Cardiac muscle cell (in vitro differentiated cells and primary cell): Measurements from ENCODE around the gene RAB28. TPM values are rescaled to one million over a fixed set of nuclear protein-coding genes. Genes with fewer than 3 reads are reported as not detected.

Source experiments
- DNase-seq, 2 donors: peaks; one replicate each; pipeline versions ENCODE4 v3.0.0 to v3.0.0-alpha.2; 2010 to 2017; ENCODE audit warnings: low read depth in 1 of 2, low spot score in 1 of 2
- H3K27ac ChIP-seq: fragments of 200-600 bp; sonication (generic); 2 replicates; pipeline ENCODE4 v1.5.1; 2016
- H3K27me3 ChIP-seq: fragments of 200-600 bp; sonication (generic); 2 replicates; pipeline ENCODE4 v1.6.0; 2016; ENCODE audit warnings: control low read depth
- H3K36me3 ChIP-seq: fragments of 200-600 bp; sonication (generic); 2 replicates; pipeline ENCODE4 v1.5.1; 2016; ENCODE audit warnings: control low read depth
- H3K4me1 ChIP-seq: fragments of 200-600 bp; sonication (generic); 2 replicates; pipeline ENCODE4 v1.8.1; 2017; ENCODE audit warnings: low read depth, mild to moderate bottlenecking, mixed run types
- H3K4me3 ChIP-seq: fragments of 200-600 bp; sonication (generic); 2 replicates; pipeline ENCODE4 v1.5.1; 2016; ENCODE audit warnings: mild to moderate bottlenecking
- H3K9me3 ChIP-seq: fragments of 200-600 bp; sonication (generic); 2 replicates; pipeline ENCODE4 v1.5.1; 2017; ENCODE audit warnings: low read depth, mild to moderate bottlenecking, control low read depth
- polyA plus RNA-seq: library from polyadenylated mRNA; unstranded; fragments of >200 nt; fragmentation: Nextera tagmentation; extraction: Ambion mirVana; gene quantifications from 2 replicates; pipeline ENCODE4 v1.2.1, GENCODE V29; 2016
- total RNA-seq: library from RNA; depleted of rRNA; stranded (reverse); fragments of >200 nt; gene quantifications from 2 replicates; pipeline ENCODE4 v1.2.3, GENCODE V29; 2016
- TF ChIP-seq, protein P1 (sequence below): IDR thresholded peaks from 2 replicates; pipeline ENCODE4 v1.5.1; 2012; ENCODE audit warnings: low read depth, mild to moderate bottlenecking, low read length

Gene RAB28
- total and polyA plus RNA-seq, 2 experiments from 2014 or later, result 20.3 to 33.0 TPM

- Histone ChIP-seq H3K36me3 (no peaks in the 10 kb centered on the region), H3K27me3 (no peaks in the 10 kb centered on the region), H3K4me3 (no peak overlapping the region), H3K27ac (no peak overlapping the region), H3K4me1 (peaks cover 11% of the 10 kb centered on the region), H3K9me3 (no peaks in the 10 kb centered on the region)
- TF ChIP-seq, protein P1, sequence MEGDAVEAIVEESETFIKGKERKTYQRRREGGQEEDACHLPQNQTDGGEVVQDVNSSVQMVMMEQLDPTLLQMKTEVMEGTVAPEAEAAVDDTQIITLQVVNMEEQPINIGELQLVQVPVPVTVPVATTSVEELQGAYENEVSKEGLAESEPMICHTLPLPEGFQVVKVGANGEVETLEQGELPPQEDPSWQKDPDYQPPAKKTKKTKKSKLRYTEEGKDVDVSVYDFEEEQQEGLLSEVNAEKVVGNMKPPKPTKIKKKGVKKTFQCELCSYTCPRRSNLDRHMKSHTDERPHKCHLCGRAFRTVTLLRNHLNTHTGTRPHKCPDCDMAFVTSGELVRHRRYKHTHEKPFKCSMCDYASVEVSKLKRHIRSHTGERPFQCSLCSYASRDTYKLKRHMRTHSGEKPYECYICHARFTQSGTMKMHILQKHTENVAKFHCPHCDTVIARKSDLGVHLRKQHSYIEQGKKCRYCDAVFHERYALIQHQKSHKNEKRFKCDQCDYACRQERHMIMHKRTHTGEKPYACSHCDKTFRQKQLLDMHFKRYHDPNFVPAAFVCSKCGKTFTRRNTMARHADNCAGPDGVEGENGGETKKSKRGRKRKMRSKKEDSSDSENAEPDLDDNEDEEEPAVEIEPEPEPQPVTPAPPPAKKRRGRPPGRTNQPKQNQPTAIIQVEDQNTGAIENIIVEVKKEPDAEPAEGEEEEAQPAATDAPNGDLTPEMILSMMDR, result no peak
- no peak for DNase-seq
These were observed 156.1 kb downstream of the RAB28 start for GRCh38 chr4:13327991-13328390.

DNA sequence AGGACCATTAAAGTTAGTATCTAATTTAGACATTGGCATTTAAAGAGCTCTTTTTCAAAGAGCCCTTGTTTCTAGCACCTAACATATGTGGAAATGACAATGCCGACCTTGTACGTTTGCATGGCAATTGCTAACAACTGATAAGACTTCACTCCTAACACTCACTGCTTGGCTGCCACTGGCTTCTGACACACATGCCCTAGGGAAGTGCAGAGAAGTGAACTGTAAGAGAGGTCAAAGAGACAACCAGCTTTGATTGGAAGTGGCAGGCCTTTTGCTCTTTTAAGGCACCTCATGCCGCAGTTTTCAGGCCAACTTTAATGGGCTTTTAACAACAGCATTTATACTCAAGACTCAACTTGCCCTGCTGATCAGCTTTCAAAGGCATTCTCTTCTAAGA lies 158.4 kb downstream of the RAB28 start:
- peaks cover 11% of the 10 kb centered on the region for H3K4me1 ChIP-seq
- no peak overlapping the region for H3K4me3 ChIP-seq
- no peaks in the 10 kb centered on the region for H3K36me3 ChIP-seq
- no peaks in the 10 kb centered on the region for H3K27me3 ChIP-seq
- no peaks in the 10 kb centered on the region for H3K9me3 ChIP-seq
- TF ChIP-seq, protein P1, result no peak
- peak overlapping the region; percentile 67 for H3K27ac ChIP-seq
- DNase-seq, result peak in 1 of 2 donors; percentile 44

DNA sequence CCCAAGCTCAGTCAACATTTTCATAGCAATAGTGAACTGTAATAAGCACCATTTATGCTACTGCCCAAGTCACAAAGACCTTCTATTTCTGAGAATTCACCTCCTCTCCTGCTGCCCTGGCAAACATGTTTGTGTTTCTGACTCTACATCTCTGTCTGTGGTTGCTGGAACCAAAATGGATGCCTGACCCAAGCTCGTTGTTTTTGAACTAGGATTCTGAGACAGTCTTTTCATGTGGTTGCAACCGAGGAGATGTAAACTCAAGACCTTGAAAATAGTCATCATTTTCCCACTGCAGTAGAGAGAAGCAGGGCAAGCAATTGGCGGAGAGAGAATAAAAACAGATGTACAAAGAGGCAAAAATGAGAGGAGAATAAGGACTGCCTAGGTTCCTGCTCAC lies 160.2 kb downstream of the RAB28 start:
- Histone ChIP-seq H3K4me3 (no peak overlapping the region), H3K27me3 (no peaks in the 10 kb centered on the region), H3K27ac (no peak overlapping the region), H3K36me3 (no peaks in the 10 kb centered on the region), H3K9me3 (no peaks in the 10 kb centered on the region), H3K4me1 (peaks cover 11% of the 10 kb centered on the region)
- no peak for DNase-seq
- TF ChIP-seq, protein P1, result no peak

DNA sequence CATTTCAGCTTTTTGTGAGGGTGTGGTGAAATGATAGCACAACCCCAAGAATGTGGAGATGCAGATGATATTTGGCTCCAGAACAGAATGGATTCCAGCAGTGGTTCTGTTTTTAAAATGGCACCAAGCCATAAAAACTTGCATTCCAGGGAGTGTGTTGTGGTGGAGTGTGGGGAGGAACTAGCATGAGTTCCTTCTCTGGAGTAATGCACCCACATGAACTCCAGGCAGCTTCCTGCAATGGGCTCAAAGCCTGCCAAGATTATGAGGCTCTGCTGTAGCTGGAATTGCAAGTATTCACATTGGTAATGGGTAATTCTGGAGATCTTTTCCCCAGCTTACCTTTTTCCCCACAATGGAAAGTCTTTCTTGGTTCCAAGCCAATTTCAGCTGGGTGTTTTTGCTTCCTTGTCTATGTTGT lies 161.4 kb downstream of the RAB28 start:
- TF ChIP-seq, protein P1, result no peak
- Histone ChIP-seq H3K36me3 (no peaks in the 10 kb centered on the region), H3K4me1 (peaks cover 11% of the 10 kb centered on the region), H3K9me3 (no peaks in the 10 kb centered on the region), H3K4me3 (no peak overlapping the region), H3K27ac (no peak overlapping the region), H3K27me3 (no peaks in the 10 kb centered on the region)
- peak in 1 of 2 donors; percentile 94 for DNase-seq

Other genes starting within 250 kb of the RAB28 start
- 0.39 and 0.45 TPM in 2 replicates for gene NKX3-2, start 60.2 kb upstream of the RAB28 start, total RNA-seq
- gene NKX3-2, start 60.2 kb upstream of the RAB28 start, polyA plus RNA-seq, result not detected in 2 replicates
- 13.2 and 35.8 TPM in 2 replicates for gene BOD1L1, start 143.4 kb upstream of the RAB28 start, total RNA-seq
- gene BOD1L1, start 143.4 kb upstream of the RAB28 start, polyA plus RNA-seq, result 17.7 and 21.4 TPM in 2 replicates